HepG2 (cell line): Measurements from ENCODE around the gene ZFR. TPM values are rescaled to one million over a fixed set of nuclear protein-coding genes. Genes with fewer than 3 reads are reported as not detected.

ENCODE experiments used
- ATAC-seq: fragments of 200-7000 bp; cut with Tn5 transposase; 3 replicates; pipeline ENCODE4 v1.9.1; 2020; ENCODE audit warnings: mild to moderate bottlenecking, moderate library complexity
- BruUV-seq: library from RNA; stranded (reverse); fragments of 400-500 nt; replicated peaks from 2 replicates; lab custom pipeline; 2021; lab: Mats Ljungman, UMichigan
- CTCF ChIA-PET: fragments of 300-600 bp; formaldehyde crosslinking; extraction: SDS; loops from one replicate; lab custom pipeline; 2021; ENCODE audit warnings: low total read pairs, inconsistent platforms, low intra/inter-chr PET ratio; lab: Yijun Ruan, JAX
- POLR2A ChIA-PET: fragments of 350-600 bp; sonication (Branson Sonifier 250); formaldehyde crosslinking; loops from one replicate; lab custom pipeline; 2020; ENCODE audit warnings: antibody characterized with exemption, inconsistent platforms; lab: Yijun Ruan, JAX
- DNase-seq: peaks from one replicate; pipeline ENCODE4 v3.0.0-alpha.2; 2015; ENCODE audit warnings: low spot score
- FAIRE-seq: peaks from 3 replicates; lab custom pipeline; 2011; peaks lifted over from hg19 to GRCh38; lab: Jason Lieb, UNC
- H2AFZ ChIP-seq: one replicate; pipeline ENCODE4 v1.6.1; 2011; ENCODE audit warnings: low read length, inconsistent platforms
- H3K27ac ChIP-seq: fragments of 300-600 bp; 3 replicates; pipeline ENCODE4 v1.8.0; 2011; ENCODE audit warnings: mixed run types, mild to moderate bottlenecking, mixed read lengths, low read length, inconsistent platforms; ENCODE audit not compliant: insufficient read depth; ENCODE audit errors: extremely low read length
- H3K27me3 ChIP-seq, 2 experiments: fragments of 200-600 bp in 1 of 2; 2 replicates in 1 of 2; 3 replicates in 1 of 2; pipeline versions ENCODE4 v1.6.0 to v1.8.0; 2011; ENCODE audit warnings: low read length in 2 of 2, mild to moderate bottlenecking in 2 of 2, moderate library complexity in 2 of 2, inconsistent platforms in 1 of 2; ENCODE audit not compliant: insufficient read depth in 2 of 2, control insufficient read depth in 1 of 2
- H3K36me3 ChIP-seq, 2 experiments: fragments of 200-600 bp in 1 of 2; replicated peaks in 1 of 2; 2 replicates in 1 of 2; 3 replicates in 1 of 2; pipeline versions ENCODE4 v1.5.1 to v1.8.0; 2011; ENCODE audit warnings: low read length in 2 of 2, inconsistent platforms in 1 of 2; ENCODE audit not compliant: insufficient read depth in 2 of 2, control insufficient read depth in 1 of 2
- H3K4me1 ChIP-seq: 2 replicates; pipeline ENCODE4 v1.5.1; 2012; ENCODE audit warnings: low read length, inconsistent platforms; ENCODE audit not compliant: insufficient read depth
- H3K4me2 ChIP-seq: 2 replicates; pipeline ENCODE4 v1.6.0; 2011; ENCODE audit warnings: low read depth, low read length, inconsistent platforms
- H3K4me3 ChIP-seq, 3 experiments: fragments of 200-600 bp in 1 of 3; sonication (generic), shearing (Covaris generic) in 1 of 3; replicated peaks in 1 of 3; 2 replicates each; pipeline ENCODE4 v1.5.1; 2011 to 2016; ENCODE audit warnings: low read length in 3 of 3, inconsistent platforms in 2 of 3, low read depth in 2 of 3, mild to moderate bottlenecking in 2 of 3, control low read depth in 1 of 3, mixed read lengths in 1 of 3; ENCODE audit not compliant: insufficient read depth in 1 of 3
- H3K79me2 ChIP-seq: one replicate; pipeline ENCODE4 v1.6.1; 2011; ENCODE audit warnings: low read length, inconsistent platforms; ENCODE audit not compliant: insufficient read depth
- H3K9ac ChIP-seq: 2 replicates; pipeline ENCODE4 v1.6.0; 2011; ENCODE audit warnings: mild to moderate bottlenecking, low read depth, low read length, inconsistent platforms; ENCODE audit not compliant: insufficient read depth
- H3K9me3 ChIP-seq: 2 replicates; pipeline ENCODE4 v1.5.1; 2012; ENCODE audit warnings: mild to moderate bottlenecking, low read length
- H4K20me1 ChIP-seq: 2 replicates; pipeline ENCODE4 v1.6.0; 2011; ENCODE audit warnings: inconsistent platforms, mild to moderate bottlenecking, low read length, moderate library complexity; ENCODE audit not compliant: insufficient read depth
- CCDC6 ChIP-seq: sonication (generic); formaldehyde crosslinking; IDR thresholded peaks from 2 replicates; pipeline ENCODE4 v1.8.1; 2022; ENCODE audit warnings: mild to moderate bottlenecking, missing genetic modification reagents, moderate library complexity
- EEA1 ChIP-seq: sonication (generic); formaldehyde crosslinking; IDR thresholded peaks from 2 replicates; pipeline ENCODE4 v1.5.1; 2020; ENCODE audit warnings: mild to moderate bottlenecking, missing genetic modification reagents, borderline replicate concordance
- NFIC ChIP-seq: IDR thresholded peaks from 2 replicates; pipeline ENCODE4 v1.6.1; 2012; ENCODE audit warnings: mild to moderate bottlenecking, low read length, inconsistent platforms
- NPAS2 ChIP-seq: sonication (generic); formaldehyde crosslinking; IDR thresholded peaks from 2 replicates; pipeline ENCODE4 v1.8.0; 2022; ENCODE audit warnings: mild to moderate bottlenecking, missing genetic modification reagents, borderline replicate concordance
- YY1 ChIP-seq: IDR thresholded peaks from 2 replicates; pipeline ENCODE4 v1.6.1; 2011; ENCODE audit warnings: low read length, low read depth, moderate library complexity, mild to moderate bottlenecking; ENCODE audit not compliant: insufficient read depth, insufficient replicate concordance
- ZMAT3 ChIP-seq: sonication (generic); formaldehyde crosslinking; conservative IDR thresholded peaks from 2 replicates; pipeline ENCODE4 v1.7.0; 2021; ENCODE audit warnings: missing genetic modification reagents
- ZNF124 ChIP-seq: sonication (generic); formaldehyde crosslinking; IDR thresholded peaks from 2 replicates; pipeline ENCODE4 v1.4.0; 2020; ENCODE audit warnings: missing genetic modification reagents
- ZNF253 ChIP-seq: sonication (generic); formaldehyde crosslinking; IDR thresholded peaks from 2 replicates; pipeline ENCODE4 v1.8.0; 2022; ENCODE audit warnings: mild to moderate bottlenecking, missing genetic modification reagents, borderline replicate concordance
- ZNF879 ChIP-seq: sonication (generic); formaldehyde crosslinking; IDR thresholded peaks from 2 replicates; pipeline ENCODE4 v1.8.1; 2023; ENCODE audit warnings: missing genetic modification reagents
- WGBS: methylation state at CpG from one replicate; pipeline ENCODE4 v1.1.6; 2017; ENCODE audit warnings: low lambda C conversion rate; 5-methylcytosine and 5-hydroxymethylcytosine counted together
- in situ Hi-C: cut with HindIII; loops from 2 replicates; pipeline ENCODE4 v1.10.0; 2017; ENCODE audit warnings: low pct_unique_long_range_greater_than_20kb; ENCODE audit not compliant: extremely low pct_ligation_motif_present
- intact Hi-C: fragments of 100-400 bp; cut with micrococcal nuclease; formaldehyde crosslinking; loops from one replicate; pipeline ENCODE4 v1.10.0; 2022; ENCODE audit not compliant: unreplicated experiment
- polyA plus RNA-seq, 8 experiments: library from polyadenylated mRNA; depleted of rRNA in 3 of 8; stranded (reverse) in 7 of 8; unstranded in 1 of 8; fragments of >200 nt; fragmentation: Illumina TruSeq in 4 of 8; extraction: Trizol in 4 of 8; gene quantifications; 2 replicates each; pipeline versions ENCODE4 v1.2.1 to v1.2.3, GENCODE V29; 2011 to 2016; ENCODE audit warnings: low read depth in 4 of 8, missing spikeins in 1 of 8, mixed read lengths in 1 of 8; ENCODE audit not compliant: insufficient read depth in 1 of 8
- total RNA-seq, 5 experiments: library from RNA; depleted of rRNA; stranded (reverse); fragments of >200 nt; fragmentation: Illumina TruSeq; extraction: Trizol; gene quantifications; 2 replicates each; pipeline ENCODE4 v1.2.3, GENCODE V29; 2016; ENCODE audit warnings: low read depth in 1 of 5
- TF ChIP-seq, protein P1 (sequence below): IDR thresholded peaks from 2 replicates; pipeline ENCODE4 v1.6.1; 2016; ENCODE audit warnings: low read depth, borderline replicate concordance

ZFR gene
- total and polyA plus RNA-seq, 2 of the 13 experiments (the other 11 are each of a cell fraction or from before 2014, with no cell fraction given) = 89.0 to 92.8 TPM

- intact Hi-C loops (no loop called here), in situ Hi-C loops (no loop called here)
- H3K4me2 ChIP-seq = no peak overlapping the region
- H3K4me3 ChIP-seq = no peak overlapping the region
- H3K9ac ChIP-seq = no peak overlapping the region
- FAIRE-seq (no peak), DNase-seq (no peak), ATAC-seq (no peak)
- H2AFZ ChIP-seq = no peak overlapping the region
- peaks cover 51% of the 10 kb centered on the region for H3K4me1 ChIP-seq
- no peak overlapping the region for H3K27ac ChIP-seq
- POLR2A ChIA-PET = no interaction called here
- H3K79me2 ChIP-seq = peaks cover 97% of the 10 kb centered on the region
- no peak for TF ChIP-seq NFIC
- TF ChIP-seq EEA1 (CRISPR knock-in tag) = no peak
- no peak for TF ChIP-seq ZMAT3 (CRISPR knock-in tag)
- TF ChIP-seq ZNF124 = no peak
- TF ChIP-seq CCDC6 (CRISPR knock-in tag) = no peak
- TF ChIP-seq NPAS2 (CRISPR knock-in tag) = no peak
- H3K36me3 ChIP-seq = peaks cover 3 to 32% of the 10 kb centered on the region in 2 experiments; a peak in 3 of 5 replicates
- 100% methylated on average over 1 of the region's 1 CpG for WGBS
- no TSS peak for BruUV-seq
- H3K9me3 ChIP-seq = no peaks in the 10 kb centered on the region
- CTCF ChIA-PET = no interaction called here
- no peaks in the 10 kb centered on the region for H3K27me3 ChIP-seq
- peaks cover 89% of the 10 kb centered on the region for H4K20me1 ChIP-seq
Measured at GRCh38 chr5:32434221-32434620, 10.3 kb downstream of the ZFR start.

- Histone ChIP-seq H3K4me1 (peaks cover 42% of the 10 kb centered on the region), H3K27ac (no peak overlapping the region), H3K9ac (no peak overlapping the region), H2AFZ (no peak overlapping the region), H3K4me2 (no peak overlapping the region)
- no peak for ATAC-seq
- BruUV-seq = no TSS peak
- no peak for DNase-seq
- CTCF ChIA-PET = no interaction called here
- no peak for FAIRE-seq
- TF ChIP-seq ZNF879 (no peak), ZNF253 (CRISPR knock-in tag) (no peak), YY1 (no peak)
- TF ChIP-seq, protein P1, sequence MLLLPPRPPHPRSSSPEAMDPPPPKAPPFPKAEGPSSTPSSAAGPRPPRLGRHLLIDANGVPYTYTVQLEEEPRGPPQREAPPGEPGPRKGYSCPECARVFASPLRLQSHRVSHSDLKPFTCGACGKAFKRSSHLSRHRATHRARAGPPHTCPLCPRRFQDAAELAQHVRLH (CRISPR knock-in tag) = no peak
- TF ChIP-seq, all 625 proteins: peak for 0
- H4K20me1 ChIP-seq = peaks cover 74% of the 10 kb centered on the region
- POLR2A ChIA-PET = no interaction called here
- WGBS = 98% methylated on average over 3 of the region's 3 CpGs
- peaks cover 95% of the 10 kb centered on the region for H3K79me2 ChIP-seq
- intact Hi-C loops (no loop called here), in situ Hi-C loops (no loop called here)
- H3K9me3 ChIP-seq = peaks cover 5% of the 10 kb centered on the region; the same call in 1 of the 2 replicates
- peaks cover 5 to 42% of the 10 kb centered on the region in 2 experiments; a peak in 4 of 5 replicates for H3K36me3 ChIP-seq
- no peaks in the 10 kb centered on the region for H3K27me3 ChIP-seq
- H3K4me3 ChIP-seq = no peak overlapping the region
Measured at GRCh38 chr5:32432633-32433032, 11.9 kb downstream of the ZFR start.
